Lower leg skin (tissue), 3 donors: Measurements from ENCODE around the gene ATF7.

ENCODE experiments used
- POLR2A ChIP-seq, 2 donors: fragments of 450-650 bp; IDR thresholded peaks; one replicate each; pipeline ENCODE4 v1.6.1; 2016 to 2017; ENCODE audit warnings: antibody characterized with exemption in 2 of 2, mild to moderate bottlenecking in 1 of 2, moderate library complexity in 1 of 2
- TF ChIP-seq, protein P1 (sequence below), 3 donors: fragments of 450-650 bp; IDR thresholded peaks; one replicate each; pipeline ENCODE4 v1.5.1; 2016; ENCODE audit warnings: antibody characterized with exemption in 3 of 3, mild to moderate bottlenecking in 3 of 3, moderate library complexity in 2 of 3

DNA sequence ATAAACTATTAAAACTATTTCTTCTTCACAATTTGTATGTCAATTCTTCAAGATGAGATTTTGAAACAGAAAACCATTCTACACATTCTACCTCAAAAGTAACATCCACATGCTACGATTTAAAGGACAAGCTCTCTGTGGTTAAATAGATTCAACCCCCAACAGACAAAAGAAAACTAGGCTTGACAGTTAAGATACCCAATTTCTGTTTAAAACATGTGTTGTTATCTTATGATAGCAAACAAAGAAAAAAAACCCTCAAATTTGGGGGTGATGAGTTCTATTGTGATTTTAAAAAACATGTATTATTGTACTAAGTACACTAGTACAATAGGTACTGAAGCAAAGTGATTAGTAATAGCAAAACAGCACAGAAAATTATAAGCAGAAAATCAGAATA lies 33.8 kb downstream of the ATF7 start:
- TF ChIP-seq, protein P1, sequence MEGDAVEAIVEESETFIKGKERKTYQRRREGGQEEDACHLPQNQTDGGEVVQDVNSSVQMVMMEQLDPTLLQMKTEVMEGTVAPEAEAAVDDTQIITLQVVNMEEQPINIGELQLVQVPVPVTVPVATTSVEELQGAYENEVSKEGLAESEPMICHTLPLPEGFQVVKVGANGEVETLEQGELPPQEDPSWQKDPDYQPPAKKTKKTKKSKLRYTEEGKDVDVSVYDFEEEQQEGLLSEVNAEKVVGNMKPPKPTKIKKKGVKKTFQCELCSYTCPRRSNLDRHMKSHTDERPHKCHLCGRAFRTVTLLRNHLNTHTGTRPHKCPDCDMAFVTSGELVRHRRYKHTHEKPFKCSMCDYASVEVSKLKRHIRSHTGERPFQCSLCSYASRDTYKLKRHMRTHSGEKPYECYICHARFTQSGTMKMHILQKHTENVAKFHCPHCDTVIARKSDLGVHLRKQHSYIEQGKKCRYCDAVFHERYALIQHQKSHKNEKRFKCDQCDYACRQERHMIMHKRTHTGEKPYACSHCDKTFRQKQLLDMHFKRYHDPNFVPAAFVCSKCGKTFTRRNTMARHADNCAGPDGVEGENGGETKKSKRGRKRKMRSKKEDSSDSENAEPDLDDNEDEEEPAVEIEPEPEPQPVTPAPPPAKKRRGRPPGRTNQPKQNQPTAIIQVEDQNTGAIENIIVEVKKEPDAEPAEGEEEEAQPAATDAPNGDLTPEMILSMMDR (IDR thresholded peaks at IDR 0.05) = no peak
- TF ChIP-seq POLR2A (IDR thresholded peaks at IDR 0.05) = no peak
